ENCODE data around the gene CCL1. TPM values are rescaled to one million over a fixed set of nuclear protein-coding genes. Genes with fewer than 3 reads are reported as not detected.

CCL1 gene
- total RNA-seq, 1 donor from 2014 or later: not detected

DNA sequence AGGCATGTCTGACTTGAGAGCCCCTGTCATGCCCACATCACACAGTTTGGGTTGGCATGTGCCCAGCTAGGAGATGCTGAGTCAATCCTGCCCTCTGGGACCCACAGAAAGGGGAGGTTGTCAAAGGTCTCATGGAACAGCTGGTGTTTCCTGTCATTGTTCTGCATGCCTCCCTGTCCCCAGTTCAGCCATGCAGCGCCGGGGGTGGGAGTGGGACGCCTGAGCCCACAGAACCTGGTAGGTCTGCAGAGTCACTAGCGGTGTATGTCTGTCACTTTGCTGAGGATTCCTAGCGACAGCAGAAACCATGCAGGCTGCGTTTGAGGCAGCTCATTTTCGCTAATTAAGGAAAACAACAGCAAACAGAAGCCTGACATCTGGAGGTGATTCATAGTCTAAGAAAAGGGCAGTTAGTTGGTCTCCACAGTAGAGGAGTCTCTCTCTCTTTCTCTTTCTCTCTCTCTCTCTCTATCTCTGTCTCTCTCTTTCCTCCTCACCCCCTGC is 19.6 kb upstream of the CCL1 start:
- ATAC-seq: no peak

DNA sequence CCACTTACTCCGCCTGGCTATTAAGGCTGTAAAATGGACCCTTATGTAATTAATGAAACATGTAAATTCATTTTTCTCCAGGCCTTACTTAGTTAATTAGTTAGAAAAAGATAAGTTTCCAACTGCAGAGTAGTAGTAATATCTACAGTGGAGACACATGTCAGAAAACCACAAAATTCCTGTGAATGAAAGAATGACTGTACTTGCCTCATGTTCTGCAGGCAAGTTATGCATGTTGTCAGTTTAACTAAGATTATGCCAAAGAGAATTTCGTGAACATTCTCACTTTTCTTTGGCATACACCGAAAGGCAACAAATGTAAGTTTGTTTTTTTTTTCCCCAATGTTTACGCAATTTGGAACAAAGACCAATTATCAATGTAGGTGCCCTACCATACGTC is 16.8 kb upstream of the CCL1 start:
- ATAC-seq: no peak

DNA sequence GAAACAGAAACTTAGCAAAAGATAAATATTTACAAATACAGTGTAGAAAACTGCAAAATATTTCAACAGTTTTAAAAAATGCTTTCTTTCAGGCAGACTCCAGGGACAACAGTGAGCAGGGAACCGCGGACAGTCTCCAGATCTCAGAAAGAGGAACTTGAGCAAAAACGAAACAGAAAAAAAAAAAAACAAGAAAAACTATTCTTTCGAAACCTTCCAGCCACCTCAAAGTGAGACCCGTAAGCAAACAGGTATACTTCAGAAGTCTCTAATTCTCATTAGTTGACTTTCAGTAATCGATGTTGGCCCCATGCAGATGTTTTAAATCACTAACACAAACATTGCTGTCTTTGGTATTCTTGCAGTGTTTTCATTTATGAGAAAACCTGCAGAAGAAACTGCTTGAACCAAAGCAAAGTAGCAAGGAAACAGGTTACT is 15.7 kb upstream of the CCL1 start:
- ATAC-seq: no peak

DNA sequence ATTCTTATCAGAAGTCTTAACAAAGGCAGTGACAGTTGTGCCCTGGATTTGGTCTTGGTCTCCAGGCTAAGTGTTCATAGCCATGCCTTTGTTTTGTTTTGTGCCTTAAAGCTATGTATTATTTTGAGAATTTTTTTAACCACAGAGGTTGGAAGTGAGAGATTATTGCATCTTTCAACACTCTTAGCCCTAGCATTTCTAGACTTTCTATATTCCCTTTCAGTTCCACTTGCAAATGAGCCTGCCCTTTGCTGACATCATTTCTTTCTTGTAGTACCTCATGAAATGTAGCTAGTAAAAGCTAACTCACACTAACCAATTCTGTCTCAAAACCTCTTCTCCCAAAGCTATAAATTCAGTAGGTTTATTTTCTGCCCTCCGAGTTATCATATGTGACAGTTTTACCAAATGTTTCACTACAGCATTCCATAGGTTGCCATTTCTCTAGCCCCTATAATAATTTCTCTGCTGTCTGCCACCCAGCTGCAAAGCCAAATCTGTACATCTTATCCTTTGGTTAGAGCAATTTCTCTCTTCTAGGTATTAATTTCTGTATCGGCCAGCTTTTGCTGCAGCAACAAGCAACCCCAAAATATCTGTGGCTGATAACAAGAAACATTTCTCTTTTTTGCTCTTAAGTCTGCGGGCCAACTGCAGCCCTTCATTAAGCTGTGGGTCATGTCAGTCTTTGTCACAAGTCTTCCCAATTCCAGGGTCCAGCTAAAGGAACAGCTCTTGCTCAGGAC is 14.2 kb upstream of the CCL1 start:
- ATAC-seq: no peak

DNA sequence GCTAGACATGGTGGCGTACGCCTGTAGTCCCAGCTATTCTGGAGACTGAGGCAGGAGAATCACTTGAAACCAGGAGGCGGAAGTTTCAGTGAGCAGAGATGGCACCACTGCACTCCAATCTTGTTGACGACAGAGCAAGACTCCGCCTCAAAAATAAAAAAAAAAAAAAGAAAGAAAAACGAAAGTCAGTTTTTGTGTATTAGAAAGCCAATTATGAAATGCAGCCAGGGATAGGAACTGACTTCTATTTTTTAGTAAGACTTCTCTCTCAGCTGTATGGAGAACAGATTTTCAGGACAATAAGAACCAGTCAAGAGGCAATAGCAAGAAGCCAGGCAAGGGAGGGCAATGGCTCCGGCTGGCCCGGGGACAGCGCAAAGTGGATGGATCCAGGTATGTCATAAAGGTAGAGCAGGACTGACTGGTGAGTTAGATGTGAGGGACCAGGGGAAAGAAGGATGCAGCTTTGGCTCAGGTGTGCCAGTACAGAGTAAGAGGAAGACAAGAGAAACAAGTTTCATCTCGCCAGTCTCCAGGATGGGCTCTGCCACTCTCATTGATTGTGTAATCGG is 12.5 kb upstream of the CCL1 start:
- no peak for ATAC-seq

DNA sequence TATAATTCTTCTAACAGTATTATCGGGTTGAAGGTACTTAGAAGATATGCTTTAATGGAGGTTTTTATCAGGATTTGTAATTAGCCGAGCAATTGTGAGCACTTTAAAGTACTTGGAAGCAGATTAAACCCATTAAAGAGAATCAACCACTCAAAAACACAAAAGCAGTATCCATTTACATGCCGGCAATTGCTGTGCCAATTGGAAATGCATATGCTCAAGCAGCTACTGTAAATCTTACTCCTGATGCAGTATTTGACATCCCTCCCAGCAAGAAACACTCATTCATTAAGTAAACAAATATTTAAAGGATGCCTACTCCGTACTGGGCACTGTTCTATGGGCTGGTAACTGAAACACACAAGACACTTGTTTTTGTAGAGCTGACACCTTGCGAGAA is 11.4 kb upstream of the CCL1 start:
- no peak for ATAC-seq

DNA sequence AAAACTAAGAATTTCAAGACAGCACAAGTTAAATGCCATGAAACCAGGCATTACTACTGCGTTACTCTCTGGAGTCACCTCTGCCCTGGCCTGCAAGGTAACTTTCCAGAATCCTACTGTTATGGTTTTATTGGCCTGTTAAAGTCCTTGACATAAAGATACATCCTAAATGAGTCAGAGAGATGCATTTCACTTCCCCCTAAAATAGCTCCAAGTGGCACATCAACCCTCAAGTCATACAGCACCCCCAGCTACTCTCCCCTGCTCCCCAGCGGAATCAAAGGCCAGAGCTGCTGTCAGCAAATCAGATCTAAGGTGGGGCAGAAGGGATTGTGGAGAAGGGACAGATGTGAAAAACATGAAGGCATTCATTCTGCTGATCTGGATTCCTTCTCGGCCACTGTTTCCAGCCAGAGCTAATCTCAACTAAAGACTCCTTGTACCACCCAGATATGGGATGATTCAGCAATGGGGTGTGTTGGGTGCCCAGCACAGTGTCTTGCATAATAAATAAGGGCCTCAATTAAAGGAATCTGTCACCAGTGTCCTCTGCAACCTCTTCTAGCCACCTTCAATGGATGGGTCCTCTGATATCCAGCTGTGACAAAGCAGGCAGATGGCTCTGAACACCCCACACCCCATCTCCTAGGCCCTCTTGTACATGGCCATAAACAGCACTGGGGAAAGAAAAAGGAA is 8.5 kb upstream of the CCL1 start:
- no peak for ATAC-seq

DNA sequence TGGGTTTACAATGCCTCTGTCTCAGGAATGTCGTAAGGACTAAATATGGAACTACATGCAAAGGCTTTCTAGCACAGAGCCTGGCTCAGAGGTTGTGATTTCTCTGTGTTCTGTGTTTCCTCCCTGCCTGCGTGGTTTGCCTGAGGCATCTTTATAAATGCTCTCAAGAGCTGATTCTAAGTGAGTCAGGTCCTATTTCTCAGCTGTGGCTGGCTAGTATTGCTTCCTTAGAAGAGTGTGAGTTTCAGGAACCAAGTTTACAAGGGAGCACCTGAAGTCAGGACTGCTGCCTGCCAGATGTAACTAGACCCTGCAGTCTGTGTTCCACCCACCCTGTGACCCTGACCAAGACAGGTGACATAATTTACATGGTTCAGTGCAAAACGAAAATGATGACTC is 8.0 kb upstream of the CCL1 start:
- peak; percentile 57 for ATAC-seq

DNA sequence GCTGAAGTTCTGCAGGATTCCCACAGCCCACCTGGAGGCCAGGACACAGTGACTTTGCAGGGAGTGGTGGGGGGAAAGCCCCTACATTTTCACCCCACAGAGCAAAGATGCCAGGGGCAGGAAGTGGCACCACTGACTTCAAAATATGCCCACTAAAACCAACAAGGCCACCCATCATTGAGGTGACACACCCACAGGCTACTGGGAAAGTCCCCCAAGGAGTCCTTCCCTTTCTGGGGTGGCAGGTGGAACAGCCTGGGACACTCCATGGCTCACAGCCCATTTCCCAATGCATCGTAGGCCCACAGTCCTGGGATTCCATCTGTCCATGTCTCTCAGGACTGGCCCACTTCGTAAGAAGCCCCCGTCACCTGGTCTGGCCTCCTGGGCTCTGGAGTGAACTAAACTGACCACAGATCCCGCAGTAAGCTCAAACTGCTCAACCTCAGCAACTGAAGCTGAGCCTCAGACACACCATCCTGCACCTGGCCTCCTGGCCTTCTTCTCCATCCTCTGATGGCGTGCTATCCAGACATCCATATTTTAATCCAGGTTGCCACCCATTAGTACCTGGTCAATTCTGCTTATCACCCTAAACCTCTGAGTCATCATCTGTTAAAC is 7.5 kb upstream of the CCL1 start:
- no peak for ATAC-seq

DNA sequence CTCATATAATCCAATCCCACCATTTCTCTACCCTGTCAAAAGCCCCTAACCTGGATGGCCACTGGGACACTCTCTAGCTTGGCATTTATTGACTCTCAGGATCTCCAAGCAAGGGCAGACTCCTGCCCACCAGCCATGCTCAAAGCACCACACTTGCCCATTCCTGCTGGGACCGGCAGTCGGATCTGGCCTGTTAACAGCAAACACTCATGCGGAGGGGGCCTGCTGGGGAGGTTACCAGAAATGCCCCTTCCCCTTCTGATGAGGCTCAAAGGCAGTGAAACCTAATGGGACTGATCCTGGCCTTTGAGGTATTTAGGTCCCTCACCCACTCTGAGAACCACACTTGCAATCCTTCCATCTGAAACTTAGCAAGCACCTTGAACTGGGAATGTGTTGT is 6.5 kb upstream of the CCL1 start:
- ATAC-seq: no peak

DNA sequence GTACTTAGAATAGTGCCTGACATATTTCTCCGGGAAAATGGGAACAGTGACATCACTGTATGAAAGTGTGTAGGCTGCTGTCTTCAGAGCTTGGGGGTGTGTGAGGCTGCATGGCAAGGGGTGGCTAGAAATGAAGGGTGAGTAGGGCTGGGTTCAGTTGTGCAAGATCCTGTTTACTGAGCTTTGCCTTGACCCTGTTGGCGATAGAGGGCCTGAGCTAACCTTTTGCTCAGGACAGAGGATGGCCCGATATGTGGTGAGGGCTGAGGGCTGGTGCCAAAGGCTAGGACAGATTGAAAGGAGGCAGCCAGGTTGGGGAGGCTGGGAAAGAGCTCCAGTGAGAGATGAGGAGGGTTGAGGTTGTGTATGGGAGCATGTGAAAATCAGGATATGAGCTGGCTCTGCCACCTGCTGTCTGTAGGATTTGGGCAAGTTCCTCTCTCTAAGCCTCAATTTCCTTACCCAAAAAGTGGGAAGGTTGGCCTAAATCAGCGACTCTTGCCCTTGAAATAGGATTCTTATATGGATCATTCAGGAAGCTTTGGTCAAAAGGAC is 6.0 kb upstream of the CCL1 start:
- no peak for ATAC-seq

DNA sequence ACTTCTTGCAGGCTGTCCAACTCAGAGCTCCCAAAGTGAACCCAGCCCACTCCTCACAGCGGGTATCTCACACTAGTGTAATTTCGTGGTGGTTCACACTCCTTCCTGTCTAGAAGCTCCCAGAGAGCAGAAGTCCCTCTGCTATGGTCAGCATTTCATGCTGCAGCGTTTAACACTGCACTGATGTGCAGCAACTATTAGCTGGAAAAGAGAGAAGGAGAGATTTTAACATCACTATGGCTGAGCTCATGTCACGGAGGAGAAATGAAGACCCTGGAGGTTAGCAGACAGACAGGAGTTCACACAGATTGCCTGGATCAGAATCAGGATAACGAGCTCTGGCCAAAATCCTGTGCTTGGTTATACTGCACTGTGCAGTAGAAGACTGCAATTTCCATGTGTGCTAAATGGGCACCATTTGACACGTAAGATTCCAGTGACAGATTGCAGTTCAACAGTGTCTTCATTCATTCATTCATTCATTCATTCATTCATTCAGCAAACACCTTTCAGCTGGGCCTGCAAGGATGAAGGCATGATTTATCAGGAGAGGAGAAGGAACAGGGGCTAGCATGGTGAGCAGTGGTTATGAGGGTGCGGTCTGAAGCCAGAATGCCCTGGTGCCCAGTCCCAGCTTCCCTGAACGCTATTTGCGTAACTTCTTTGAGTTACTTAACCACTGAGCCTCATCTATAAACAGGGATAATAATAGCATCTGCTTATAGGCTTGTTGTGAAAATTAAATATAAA is 5.3 kb upstream of the CCL1 start:
- ATAC-seq: no peak

DNA sequence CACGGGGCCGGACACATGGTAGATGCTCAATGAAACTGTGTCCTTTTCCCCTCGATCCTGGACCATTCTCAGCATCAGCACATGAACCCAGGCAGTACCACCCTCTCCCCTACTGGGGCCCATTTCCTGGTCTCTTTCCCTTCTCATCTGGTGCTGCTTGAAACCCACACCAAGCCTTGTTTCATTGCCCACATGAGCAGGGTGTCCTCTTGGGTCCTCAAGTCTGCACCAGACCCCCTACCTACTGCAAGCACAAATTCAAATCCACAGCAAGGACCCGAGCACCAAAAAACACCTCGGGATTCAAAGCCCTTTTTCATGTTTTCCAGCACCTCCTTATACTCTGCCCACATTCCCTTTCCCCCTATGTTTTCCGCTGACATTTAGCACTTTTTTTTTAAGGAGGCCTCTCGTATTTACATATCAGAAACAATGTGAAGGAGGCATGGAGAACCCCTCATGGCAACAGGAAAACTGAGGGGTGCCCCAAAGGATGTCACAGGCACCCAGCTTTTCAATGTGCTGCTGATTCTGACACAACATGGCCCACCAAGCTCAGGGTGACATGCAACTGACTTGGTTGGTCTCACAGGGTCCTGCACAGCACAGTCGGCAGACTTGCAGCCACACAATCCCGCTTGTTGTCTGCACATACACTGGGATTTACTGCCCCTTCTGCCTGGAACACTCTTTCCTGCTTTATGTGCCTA is 4.6 kb upstream of the CCL1 start:
- ATAC-seq: no peak

DNA sequence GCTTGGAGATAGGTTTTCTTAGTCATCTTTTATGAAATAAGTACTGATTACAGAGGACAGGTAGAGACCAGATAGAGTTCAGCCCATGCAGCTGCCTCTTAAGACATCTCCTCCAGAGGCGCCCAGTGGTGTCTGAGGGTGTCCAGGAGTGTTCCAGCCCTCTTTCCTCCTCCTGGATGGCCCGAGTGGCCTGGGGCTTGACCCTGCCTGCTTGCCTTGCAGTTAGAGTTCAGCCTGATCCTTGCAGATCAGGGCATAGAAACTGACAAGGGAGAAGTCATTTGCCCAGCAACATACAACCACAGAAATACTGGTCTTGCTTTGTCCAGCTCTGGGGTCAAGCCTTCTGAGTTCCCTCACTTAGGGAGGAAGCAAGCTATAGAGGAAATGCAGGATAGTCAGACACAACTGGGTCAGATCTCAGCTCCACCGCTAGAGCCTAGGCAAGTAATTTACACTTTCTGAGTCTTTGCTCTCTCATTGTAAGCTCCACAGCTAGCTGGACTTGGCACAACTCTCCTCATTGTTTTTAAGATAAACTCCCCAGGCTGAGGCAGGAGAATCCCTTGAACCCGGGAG is 3.6 kb upstream of the CCL1 start:
- ATAC-seq: no peak

DNA sequence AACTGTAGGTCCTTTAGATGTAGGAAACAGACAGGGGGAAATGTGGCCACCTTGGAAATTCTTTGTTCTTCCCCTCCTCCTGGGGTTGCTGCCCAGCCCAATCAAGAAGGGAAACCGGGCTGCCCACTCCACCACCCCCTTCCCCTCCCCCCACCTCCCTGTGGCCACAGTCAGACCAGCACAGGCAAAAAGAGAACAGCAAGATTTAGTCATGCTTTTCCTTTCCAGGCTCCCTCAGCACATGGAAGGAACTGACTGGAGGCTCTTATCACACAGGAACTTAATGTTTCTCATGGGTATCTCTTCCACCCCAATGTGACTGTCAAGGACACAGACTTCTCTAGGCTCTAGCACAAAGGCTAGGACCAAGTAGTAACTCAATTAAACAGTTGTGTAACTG is 3.0 kb upstream of the CCL1 start:
- ATAC-seq: no peak

DNA sequence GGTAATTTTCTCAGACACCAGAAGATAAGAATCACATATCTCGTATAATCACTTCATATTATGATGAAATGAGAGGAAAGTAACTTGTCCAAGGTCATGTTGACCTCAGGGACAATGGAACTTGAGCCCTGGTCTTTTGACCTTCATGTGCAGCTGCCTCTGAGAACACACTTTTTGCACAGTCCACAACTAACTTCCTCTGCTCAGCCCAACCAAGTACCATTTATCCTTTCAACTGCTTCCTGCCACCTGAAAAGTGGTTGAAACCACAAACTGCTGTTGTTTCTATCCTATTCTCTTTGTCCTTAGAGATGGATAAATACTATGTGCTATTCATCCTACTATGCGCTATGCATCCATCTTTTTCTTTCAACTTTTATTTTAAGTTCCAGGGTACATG is 2.3 kb upstream of the CCL1 start:
- ATAC-seq: no peak

DNA sequence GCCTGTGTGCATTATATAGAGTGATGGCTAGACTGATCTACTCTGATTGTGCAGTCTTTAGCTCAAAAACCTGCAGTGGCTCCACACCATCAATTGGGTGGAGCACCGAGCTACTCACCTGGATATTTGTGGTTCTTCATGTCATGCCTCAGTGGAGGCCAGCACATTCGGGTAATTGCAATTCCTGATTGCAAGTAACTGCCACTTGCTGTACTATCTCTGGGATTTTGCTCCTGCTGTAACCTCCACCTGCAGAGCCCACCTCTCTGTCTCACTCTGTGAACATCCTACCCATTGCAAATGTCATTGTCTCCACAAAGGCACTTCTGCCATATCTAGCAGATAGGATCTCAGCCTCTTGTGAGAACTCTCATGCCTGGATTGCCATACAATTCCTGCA is 1.7 kb upstream of the CCL1 start:
- no peak for ATAC-seq

DNA sequence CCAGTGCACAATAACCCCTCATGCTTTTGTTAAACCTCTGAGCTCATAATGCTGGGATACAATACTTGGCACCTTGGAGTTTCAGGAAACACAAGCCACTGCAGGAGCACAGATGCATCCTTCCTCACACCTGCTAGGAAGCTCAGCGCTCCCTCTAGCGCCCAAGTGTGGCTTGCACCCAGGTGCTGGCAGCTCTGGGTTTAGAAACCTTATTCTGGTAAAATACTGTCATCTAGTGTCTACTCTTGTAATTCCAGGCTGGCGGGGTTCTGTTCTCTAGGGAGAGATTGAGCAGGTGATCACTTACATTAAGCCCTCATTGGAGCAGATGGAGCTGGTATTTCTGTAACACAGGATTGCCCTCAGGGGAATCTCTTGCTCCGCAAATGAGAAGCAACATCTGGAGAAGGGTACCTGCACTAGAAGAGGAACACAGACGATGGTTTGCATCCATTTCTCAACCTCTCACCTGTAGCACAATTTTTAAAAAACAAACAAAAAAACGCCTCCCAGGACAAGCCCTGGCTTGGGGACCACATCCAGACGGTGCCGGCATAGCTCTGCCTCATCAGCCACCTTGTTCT is 1.5 kb downstream of the CCL1 start:
- peak; percentile 96 for ATAC-seq

DNA sequence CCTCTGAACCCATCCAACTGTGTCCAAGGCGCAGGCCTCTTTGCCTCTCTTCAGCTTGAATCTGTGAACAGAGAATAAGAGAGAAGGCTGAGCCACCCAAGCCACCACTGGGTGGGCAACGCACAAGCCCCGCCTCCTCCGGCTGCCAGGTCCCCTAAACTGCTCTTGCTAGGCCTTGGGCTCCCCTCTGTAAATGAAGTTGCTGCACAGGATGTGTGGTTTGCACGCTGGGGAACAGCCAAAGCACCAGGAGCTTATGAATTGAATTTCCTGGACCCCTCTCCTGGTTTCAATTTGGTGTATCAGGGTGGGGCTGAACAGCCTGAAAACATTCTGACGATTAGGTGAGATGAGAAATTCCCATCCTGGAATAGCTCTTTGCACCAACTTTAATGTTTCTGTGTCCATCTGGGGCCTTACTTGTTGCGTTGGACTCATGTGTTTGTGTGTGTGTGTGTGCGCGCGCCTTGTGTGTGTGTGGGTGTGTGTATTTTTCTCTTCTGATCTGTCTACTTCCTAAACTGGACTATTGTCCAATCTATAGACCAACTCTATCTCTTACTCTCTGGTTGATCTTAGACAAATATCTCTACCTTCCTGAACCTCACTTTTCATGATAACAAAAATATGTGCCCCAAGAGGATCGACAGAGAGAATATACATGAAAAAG is 2.3 kb downstream of the CCL1 start:
- ATAC-seq: no peak

DNA sequence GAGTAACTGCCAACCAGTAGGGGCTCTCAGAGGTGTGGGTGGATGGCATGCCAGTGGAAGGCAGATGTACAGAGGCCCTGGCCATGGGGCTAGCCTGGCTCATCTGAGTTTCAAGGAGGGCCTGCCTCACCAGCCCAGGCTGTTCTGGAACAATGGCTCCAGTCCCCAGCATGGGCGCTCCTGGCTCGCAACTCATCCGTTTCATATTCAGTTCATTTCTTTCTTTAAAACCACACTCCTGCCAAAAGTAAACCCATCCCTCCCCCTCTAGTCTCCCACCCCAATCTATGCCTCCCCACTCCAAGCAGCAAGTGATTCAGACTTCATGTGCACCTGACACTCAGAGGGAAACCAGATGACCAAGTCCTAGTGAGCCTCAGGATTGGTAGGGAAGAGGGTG is 4.4 kb downstream of the CCL1 start:
- no peak for ATAC-seq
